ENCODE measurements around the gene PTPRN2.

The PTPRN2 gene

DNA sequence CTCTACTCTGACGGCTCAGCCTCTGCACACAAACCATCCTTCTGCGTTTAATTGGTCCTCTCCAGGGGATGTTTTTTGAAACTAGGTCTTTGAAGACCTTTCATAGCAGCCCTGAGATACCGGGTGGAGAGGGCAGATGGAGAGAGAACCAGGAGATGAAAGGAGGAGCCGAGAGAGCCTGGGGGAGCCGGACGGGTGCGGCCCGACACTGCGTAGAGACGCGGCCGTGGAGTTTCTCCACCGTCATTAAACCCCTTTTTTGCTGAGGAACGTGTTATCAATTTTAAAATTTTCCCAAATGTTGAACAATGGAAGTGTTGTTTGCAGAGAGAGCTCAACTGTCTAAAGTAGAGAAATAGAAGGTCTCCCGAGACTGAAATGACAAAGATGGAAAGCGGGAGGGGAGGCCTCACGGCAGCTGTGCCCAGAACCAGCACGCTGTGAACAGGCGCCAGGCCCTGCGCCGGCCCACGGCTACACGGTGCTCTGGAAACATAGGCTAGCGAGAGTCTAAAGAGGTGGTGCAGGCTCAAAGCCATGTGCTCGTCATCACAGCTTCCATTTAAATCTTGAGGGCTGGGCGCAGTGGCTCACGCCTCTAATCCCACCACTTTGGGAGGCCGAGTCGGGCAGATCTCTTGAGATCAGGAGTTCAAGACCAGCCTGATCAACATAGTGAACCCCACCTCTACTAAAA is 307.0 kb downstream of the PTPRN2 start:
- TF ChIP-seq, protein P1, sequence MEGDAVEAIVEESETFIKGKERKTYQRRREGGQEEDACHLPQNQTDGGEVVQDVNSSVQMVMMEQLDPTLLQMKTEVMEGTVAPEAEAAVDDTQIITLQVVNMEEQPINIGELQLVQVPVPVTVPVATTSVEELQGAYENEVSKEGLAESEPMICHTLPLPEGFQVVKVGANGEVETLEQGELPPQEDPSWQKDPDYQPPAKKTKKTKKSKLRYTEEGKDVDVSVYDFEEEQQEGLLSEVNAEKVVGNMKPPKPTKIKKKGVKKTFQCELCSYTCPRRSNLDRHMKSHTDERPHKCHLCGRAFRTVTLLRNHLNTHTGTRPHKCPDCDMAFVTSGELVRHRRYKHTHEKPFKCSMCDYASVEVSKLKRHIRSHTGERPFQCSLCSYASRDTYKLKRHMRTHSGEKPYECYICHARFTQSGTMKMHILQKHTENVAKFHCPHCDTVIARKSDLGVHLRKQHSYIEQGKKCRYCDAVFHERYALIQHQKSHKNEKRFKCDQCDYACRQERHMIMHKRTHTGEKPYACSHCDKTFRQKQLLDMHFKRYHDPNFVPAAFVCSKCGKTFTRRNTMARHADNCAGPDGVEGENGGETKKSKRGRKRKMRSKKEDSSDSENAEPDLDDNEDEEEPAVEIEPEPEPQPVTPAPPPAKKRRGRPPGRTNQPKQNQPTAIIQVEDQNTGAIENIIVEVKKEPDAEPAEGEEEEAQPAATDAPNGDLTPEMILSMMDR (IDR thresholded peaks at IDR 0.05; ENCODE audit: control insufficient read depth, extremely low read depth, insufficient read depth) = no peak
- no peak overlapping the region for H3K4me3 ChIP-seq (ENCODE audit: low read depth, low read length)
- no peak for DNase-seq (ENCODE audit: low read depth)

DNA sequence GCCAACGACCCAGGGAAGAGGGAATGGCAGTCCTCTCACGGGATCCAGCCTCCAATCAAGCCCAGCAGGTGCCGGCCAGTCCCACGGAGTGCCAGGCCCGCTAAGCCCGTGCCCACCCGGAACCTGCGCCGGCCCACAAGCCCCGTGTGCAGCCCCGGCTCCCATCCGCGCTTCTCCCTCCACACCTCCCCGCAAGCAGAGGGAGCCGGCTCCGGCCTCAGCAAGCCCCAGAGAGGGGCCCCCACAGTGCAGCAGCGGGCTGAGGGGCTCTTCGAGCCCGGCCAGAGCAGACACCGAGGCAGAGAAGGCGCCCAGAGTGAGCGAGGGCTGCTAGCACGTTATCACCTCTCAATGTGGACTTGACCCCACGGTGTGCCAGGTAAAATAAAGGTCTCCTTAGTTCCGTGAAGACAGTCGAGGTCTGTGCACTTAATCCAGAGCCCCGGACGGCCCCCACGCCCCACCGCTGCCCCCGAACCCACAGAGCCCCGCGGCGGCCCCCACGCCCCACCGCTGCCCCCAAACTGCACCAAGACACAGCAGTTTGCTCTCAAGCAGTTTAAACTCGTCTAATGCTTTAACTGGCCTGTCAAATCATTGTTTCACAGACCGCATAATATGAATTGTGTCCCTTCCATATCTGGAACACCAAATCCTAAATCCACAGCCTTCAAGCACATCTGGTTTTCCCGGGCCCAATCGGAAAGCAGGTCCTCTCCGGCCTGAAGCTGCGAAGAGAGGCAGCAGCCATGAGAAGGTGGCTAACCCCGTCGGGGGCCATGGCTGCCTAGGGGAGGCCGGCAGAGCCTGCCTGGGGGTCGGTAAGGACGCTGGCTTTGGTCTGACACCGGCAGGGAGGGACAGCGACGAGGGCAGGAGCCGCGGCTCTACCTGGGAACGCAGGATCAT is 307.8 kb downstream of the PTPRN2 start:
- TF ChIP-seq, protein P1 (IDR thresholded peaks at IDR 0.05; ENCODE audit: control insufficient read depth, extremely low read depth, insufficient read depth) = no peak

DNA sequence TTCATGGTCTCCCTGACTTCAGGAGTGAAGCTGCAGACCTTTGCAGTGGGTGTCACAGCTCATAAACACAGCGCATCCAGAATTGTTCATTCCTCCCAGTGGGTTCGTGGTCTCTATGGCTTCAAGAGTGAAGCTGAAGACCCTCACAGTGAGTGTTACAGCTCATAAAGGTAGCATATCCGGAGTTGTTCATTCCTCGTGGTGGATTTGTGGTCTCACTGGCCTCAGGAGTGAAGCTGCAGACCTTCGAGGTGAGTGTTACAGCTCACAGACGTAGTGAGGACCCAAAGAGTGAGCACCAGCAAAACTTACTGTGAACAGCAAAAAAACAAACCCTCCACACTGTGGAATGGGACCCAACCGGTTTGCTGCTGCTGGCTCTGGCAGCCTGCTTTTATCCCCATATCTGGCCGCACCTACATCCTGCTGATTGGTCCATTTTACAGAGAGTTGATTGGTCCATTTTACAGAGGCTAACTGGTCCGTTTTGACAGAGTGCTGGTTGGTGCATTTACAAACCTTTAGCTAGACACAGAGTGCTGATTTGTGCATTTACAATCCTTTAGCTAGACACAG is 308.8 kb downstream of the PTPRN2 start:
- TF ChIP-seq, protein P1 (IDR thresholded peaks at IDR 0.05; ENCODE audit: control insufficient read depth, extremely low read depth, insufficient read depth) = no peak
- H3K4me3 ChIP-seq (ENCODE audit: low read depth, low read length) = no peak overlapping the region
- no peak for DNase-seq (ENCODE audit: low read depth)

More for the DNA sequence above, 307.8 kb downstream of the PTPRN2 start:
- no peak overlapping the region for H3K4me3 ChIP-seq (ENCODE audit: low read depth, low read length)
- DNase-seq (ENCODE audit: low read depth) = no peak

DNA sequence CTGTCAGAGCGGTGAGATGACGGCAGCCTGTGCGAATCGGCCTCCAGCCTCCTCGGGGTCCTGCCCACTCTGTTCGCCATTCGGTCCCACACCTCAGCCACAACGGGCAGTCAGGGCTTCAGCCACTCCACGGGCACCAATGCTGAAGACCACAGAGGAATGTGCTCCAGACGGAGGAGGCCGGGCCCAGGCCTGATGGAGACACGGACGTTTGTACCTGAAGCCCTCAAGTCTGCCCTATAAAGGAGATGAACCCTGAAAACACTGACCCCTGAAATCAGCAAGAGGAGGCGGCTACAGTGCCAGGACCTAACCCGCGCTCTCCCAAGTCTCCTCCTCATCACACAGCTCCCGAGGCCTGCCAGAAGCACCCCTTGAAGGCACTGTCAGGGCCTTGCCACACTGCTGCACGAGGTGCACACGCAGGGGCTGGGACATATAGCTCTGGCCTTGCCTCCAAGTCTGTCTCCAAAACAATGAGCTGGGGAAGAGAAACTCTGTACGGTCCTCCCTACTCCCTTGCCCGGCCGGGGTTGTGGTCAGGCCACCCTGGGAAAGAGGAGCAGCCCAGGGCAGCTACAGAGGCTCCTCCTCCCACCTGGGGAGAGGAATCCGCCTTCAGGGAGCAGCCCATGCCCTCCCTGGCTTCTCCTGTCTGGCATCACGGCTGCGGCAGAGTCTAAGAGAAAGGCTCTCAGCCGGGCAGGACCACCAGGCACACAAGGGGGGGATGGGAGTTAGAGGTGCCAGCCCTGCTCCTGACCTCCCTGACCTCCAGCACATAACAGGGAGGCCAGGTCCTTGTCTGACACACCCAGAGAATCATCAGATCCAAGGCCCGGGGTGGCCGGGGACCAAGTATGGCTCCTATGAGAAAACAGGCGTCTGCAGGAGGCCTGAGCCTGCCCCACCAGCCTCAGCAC is 310.1 kb downstream of the PTPRN2 start:
- no peak overlapping the region for H3K4me3 ChIP-seq (ENCODE audit: low read depth, low read length)
- TF ChIP-seq, protein P1 (IDR thresholded peaks at IDR 0.05; ENCODE audit: control insufficient read depth, extremely low read depth, insufficient read depth) = no peak
- no peak for DNase-seq (ENCODE audit: low read depth)

DNA sequence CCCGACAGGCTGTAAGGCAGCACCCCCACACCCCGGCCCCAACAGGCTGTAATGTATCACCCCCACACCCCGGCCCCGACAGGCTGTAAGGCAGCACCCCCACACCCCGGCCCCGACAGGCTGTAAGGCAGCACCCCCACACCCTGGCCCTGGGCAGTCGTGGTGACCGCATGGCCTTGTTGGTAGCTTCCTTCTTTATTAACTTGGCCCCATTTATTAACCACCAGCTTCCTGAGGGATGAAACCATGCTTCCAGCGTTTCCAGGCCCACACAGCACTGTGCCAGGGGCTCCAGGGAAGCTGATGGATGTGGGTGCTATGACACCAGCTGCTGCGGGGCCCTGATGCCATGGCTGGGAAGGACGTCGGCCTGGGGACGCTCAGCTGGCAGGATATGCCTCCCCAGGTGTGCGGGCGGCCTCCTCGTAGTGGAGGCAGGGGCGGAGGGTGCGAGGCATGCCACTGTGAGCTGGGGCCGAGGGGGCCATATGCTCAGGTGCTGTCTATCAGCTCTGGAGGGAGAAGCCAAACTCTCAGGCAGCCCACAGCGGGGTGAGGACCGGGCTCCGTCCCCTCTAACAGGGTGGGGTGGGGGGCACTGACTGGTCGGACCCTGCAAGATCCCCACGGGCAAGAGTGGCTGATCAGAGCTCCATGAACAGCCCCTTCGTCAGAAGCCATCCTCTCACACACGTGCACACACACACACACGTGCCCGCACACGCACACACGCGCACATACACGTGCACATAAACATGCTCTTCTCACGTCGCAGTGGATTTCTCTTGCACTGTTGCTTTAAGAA is 311.0 kb downstream of the PTPRN2 start:
- H3K4me3 ChIP-seq (ENCODE audit: low read depth, low read length) = no peak overlapping the region
- TF ChIP-seq, protein P1 (IDR thresholded peaks at IDR 0.05; ENCODE audit: control insufficient read depth, extremely low read depth, insufficient read depth) = no peak
- DNase-seq (ENCODE audit: low read depth) = no peak

Measured in LNCaP clone FGC (cell line).